Left lung (tissue), 14 donors: ENCODE measurements around the gene SRSF6. TPM values are rescaled to one million over a fixed set of nuclear protein-coding genes. Genes with fewer than 3 reads are reported as not detected.
A peak's percentile ranks its signal among the peaks of the same experiment; 100 is the strongest.

Source experiments
- ATAC-seq: fragments of 200-7000 bp; cut with Tn5 transposase; one replicate; pipeline ENCODE4 v1.9.1; 2020; ENCODE audit warnings: moderate library complexity
- DNase-seq, 4 donors: peaks; one replicate each; pipeline ENCODE4 v3.0.0-alpha.2; 2013 to 2020
- H3K27ac ChIP-seq, 2 donors: fragments of 200-600 bp; sonication (generic) in 1 of 2; one replicate each; pipeline versions ENCODE4 v1.5.0 to v1.8.0; 2020 to 2021
- H3K27me3 ChIP-seq, 2 donors: fragments of 200-600 bp; sonication (generic) in 1 of 2; one replicate each; pipeline versions ENCODE4 v1.5.0 to v1.8.0; 2020 to 2021
- H3K36me3 ChIP-seq, 2 donors: fragments of 200-600 bp; sonication (generic) in 1 of 2; one replicate each; pipeline versions ENCODE4 v1.5.0 to v1.8.0; 2020 to 2021
- H3K4me1 ChIP-seq, 2 donors: fragments of 200-600 bp; one replicate each; pipeline ENCODE4 v1.8.0; 2021
- H3K4me3 ChIP-seq, 2 donors: fragments of 200-600 bp; sonication (generic) in 1 of 2; one replicate each; pipeline versions ENCODE4 v1.5.0 to v1.8.0; 2020 to 2021; ENCODE audit warnings: mild to moderate bottlenecking in 1 of 2
- H3K9me3 ChIP-seq, 2 donors: fragments of 200-600 bp; sonication (generic) in 1 of 2; one replicate each; pipeline versions ENCODE4 v1.5.0 to v1.8.0; 2020 to 2021
- intact Hi-C, 2 donors: fragments of 100-400 bp; cut with DNase I; formaldehyde crosslinking; loops; one replicate each; pipeline versions ENCODE4 v1.11.2 to v1.14.2; 2022
- long read RNA-seq, 12 donors: library from polyadenylated mRNA in 2 of 12; unstranded in 2 of 12; transcript quantifications; one replicate each; pipeline ENCODE4 v2.0.0 and lab custom pipeline, GENCODE V29; 2019 to 2026
- polyA plus RNA-seq, 6 donors: library from polyadenylated mRNA; unstranded; fragments of 120-200 nt; gene quantifications; one replicate each; pipeline ENCODE4 v1.2.1, GENCODE V29; 2013; ENCODE audit not compliant: insufficient read length in 6 of 6
- total RNA-seq, 2 donors: library from RNA; stranded (reverse); fragmentation: NEBNext Ultra II Directional; extraction: Animal tissue kit (Norgen Biotek cat#: 25700); gene quantifications; one replicate each; pipeline ENCODE4 v1.2.1, GENCODE V29; 2021
- TF ChIP-seq, protein P1 (sequence below), 2 donors: fragments of 200-600 bp; sonication (generic) in 1 of 2; IDR thresholded peaks; one replicate each; pipeline versions ENCODE4 v1.5.0 to v1.8.0; 2021; ENCODE audit warnings: antibody characterized with exemption in 2 of 2
- donor health status: DM: no; HTN: yes; CAD: no.
- donor health status: DM: no; HTN: no; CAD: no.

Gene SRSF6
- total RNA-seq (100 to 1,000 TPM; 134 to 145 TPM), polyA plus RNA-seq (100 to 1,000 TPM; 307 to 424 (median 391) TPM)
- long read RNA-seq, donor 1, full-length matches to known transcripts: 21 of 82 reads
- long read RNA-seq, donor 1, partial matches to known transcripts: 46 of 82 reads
- long read RNA-seq, donor 1, other reads (novel, unspliced or antisense): 15 of 82 reads
- long read RNA-seq, donor 2, full-length matches to known transcripts: 49 of 90 reads
- long read RNA-seq, donor 2, partial matches to known transcripts: 28 of 90 reads
- long read RNA-seq, donor 2, other reads (novel, unspliced or antisense): 13 of 90 reads
- long read RNA-seq, donor 3, full-length matches to known transcripts: 22 of 46 reads
- long read RNA-seq, donor 3, partial matches to known transcripts: 12 of 46 reads
- long read RNA-seq, donor 3, other reads (novel, unspliced or antisense): 12 of 46 reads
- long read RNA-seq, donor 4, full-length matches to known transcripts: 6 of 8 reads
- long read RNA-seq, donor 4, partial matches to known transcripts: 1 of 8 reads
- long read RNA-seq, donor 4, other reads (novel, unspliced or antisense): 1 of 8 reads
- long read RNA-seq, donor 5, full-length matches to known transcripts: 31 of 83 reads
- long read RNA-seq, donor 5, partial matches to known transcripts: 31 of 83 reads
- long read RNA-seq, donor 5, other reads (novel, unspliced or antisense): 21 of 83 reads
- long read RNA-seq, donor 6, full-length matches to known transcripts: 17 of 41 reads
- long read RNA-seq, donor 6, partial matches to known transcripts: 16 of 41 reads
- long read RNA-seq, donor 6, other reads (novel, unspliced or antisense): 8 of 41 reads
- long read RNA-seq, donor 7, full-length matches to known transcripts: 8 of 13 reads
- long read RNA-seq, donor 7, partial matches to known transcripts: 0 of 13 reads
- long read RNA-seq, donor 7, other reads (novel, unspliced or antisense): 5 of 13 reads
- long read RNA-seq, donor 8, full-length matches to known transcripts: 17 of 23 reads
- long read RNA-seq, donor 8, partial matches to known transcripts: 0 of 23 reads
- long read RNA-seq, donor 8, other reads (novel, unspliced or antisense): 6 of 23 reads
- long read RNA-seq, donor 9, full-length matches to known transcripts: 1 of 1 reads
- long read RNA-seq, donor 9, partial matches to known transcripts: 0 of 1 reads
- long read RNA-seq, donor 9, other reads (novel, unspliced or antisense): 0 of 1 reads
- long read RNA-seq, donor 10, full-length matches to known transcripts: 2 of 4 reads
- long read RNA-seq, donor 10, partial matches to known transcripts: 0 of 4 reads
- long read RNA-seq, donor 10, other reads (novel, unspliced or antisense): 2 of 4 reads
- long read RNA-seq, donor 11, full-length matches to known transcripts: 7 of 31 reads
- long read RNA-seq, donor 11, partial matches to known transcripts: 17 of 31 reads
- long read RNA-seq, donor 11, other reads (novel, unspliced or antisense): 7 of 31 reads
- long read RNA-seq, donor 12, full-length matches to known transcripts: 16 of 50 reads
- long read RNA-seq, donor 12, partial matches to known transcripts: 24 of 50 reads
- long read RNA-seq, donor 12, other reads (novel, unspliced or antisense): 10 of 50 reads

DNA sequence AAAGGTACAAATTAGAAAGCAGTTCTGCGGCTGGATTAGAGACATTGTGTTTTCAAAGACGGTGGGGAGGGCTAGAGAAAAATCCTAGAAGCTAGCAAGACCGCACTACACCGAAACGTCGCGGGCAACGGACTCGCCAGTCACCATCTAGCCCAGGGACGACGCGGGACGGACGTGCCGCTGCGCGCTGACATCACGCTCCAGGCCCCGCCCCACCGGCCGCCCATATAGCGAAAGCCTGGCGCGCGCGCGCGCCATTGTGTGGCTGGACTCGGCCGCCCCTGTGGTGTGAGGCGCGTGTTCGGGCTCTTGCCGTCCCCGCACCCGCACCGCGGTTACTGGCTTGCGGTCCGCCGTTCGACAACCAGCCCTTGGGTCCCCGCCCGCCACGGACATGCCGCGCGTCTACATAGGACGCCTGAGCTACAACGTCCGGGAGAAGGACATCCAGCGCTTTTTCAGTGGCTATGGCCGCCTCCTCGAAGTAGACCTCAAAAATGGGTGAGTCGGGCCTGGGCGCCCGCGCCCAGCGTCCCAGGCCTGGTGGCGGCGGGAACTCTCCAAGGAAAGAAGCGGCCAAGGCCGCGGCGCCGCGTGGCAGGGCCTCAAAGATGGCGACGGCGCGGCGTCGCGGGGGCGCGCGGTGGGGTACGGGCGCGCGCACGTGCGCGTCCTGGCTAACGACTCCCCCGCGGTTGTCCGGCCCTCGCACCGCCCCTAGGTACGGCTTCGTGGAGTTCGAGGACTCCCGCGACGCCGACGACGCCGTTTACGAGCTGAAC is at the start of gene SRSF6:
Gene SRSF6, plus strand, starts transcription at position 257 of the 782 bp plus-strand sequence. Its CDS starts 138 bp downstream, at position 395.
- peaks cover 0 to 13% of the 10 kb centered on the region in 2 donors for H3K27me3 ChIP-seq
- peaks cover 0 to 38% of the 10 kb centered on the region in 2 donors for H3K36me3 ChIP-seq
- H3K4me1 ChIP-seq: peaks cover 16 to 43% of the 10 kb centered on the region in 2 donors
- DNase-seq (peak; percentile 96 to 98 (median 98)), ATAC-seq (peak; percentile 98)
- intact Hi-C loops: no loop called here
- TF ChIP-seq, protein P1, sequence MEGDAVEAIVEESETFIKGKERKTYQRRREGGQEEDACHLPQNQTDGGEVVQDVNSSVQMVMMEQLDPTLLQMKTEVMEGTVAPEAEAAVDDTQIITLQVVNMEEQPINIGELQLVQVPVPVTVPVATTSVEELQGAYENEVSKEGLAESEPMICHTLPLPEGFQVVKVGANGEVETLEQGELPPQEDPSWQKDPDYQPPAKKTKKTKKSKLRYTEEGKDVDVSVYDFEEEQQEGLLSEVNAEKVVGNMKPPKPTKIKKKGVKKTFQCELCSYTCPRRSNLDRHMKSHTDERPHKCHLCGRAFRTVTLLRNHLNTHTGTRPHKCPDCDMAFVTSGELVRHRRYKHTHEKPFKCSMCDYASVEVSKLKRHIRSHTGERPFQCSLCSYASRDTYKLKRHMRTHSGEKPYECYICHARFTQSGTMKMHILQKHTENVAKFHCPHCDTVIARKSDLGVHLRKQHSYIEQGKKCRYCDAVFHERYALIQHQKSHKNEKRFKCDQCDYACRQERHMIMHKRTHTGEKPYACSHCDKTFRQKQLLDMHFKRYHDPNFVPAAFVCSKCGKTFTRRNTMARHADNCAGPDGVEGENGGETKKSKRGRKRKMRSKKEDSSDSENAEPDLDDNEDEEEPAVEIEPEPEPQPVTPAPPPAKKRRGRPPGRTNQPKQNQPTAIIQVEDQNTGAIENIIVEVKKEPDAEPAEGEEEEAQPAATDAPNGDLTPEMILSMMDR (IDR thresholded peaks at IDR 0.05): no peak
- no peaks in the 10 kb centered on the region for H3K9me3 ChIP-seq
- peak within 1 kb of the TSS; percentile 79 to 87 for H3K4me3 ChIP-seq
- H3K27ac ChIP-seq: peak within 1 kb of the TSS; percentile 99 to 100

DNA sequence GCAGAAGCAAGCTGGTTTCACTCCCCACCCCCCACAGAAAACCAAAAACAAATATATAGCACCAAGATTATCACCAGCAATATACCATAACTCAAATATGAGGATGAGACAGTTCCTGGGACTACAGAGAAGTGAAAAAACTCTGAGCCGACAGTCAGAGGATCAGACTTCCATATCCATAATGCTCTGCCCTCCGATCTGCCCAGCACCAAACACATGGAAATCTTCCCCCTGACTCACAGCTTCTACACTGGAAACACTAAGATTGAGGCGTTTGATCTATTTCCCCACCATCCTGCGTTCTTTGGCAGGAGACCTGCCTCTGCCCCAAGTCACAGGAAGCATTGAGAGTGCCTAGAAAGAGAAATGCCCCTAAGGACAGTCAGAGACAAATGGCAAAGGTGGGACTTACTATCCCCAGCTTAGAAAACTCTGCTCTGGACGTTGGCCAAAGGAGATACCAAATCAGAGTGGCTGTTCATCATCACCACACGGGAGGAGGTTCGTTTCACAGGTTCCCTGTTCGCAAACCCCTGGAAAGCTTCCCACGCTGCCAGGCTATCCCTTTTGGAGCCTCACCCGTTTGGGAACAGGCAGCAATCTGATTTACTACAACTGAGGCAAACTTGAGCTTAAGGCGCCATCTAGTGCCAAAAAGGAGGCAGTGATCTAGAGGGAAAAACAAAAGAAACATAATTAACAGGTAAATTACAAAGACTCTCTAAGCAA is 48.7 kb upstream of the SRSF6 start:
- peaks cover 0 to 7% of the 10 kb centered on the region in 2 donors for H3K9me3 ChIP-seq
- peaks cover 0 to 11% of the 10 kb centered on the region in 2 donors for H3K27me3 ChIP-seq
- intact Hi-C loops: no loop called here
- H3K36me3 ChIP-seq: no peaks in the 10 kb centered on the region
- no peaks in the 10 kb centered on the region for H3K4me1 ChIP-seq
- TF ChIP-seq, protein P1 (IDR thresholded peaks at IDR 0.05): peak; percentile 31 to 49
- no peak overlapping the region for H3K4me3 ChIP-seq
- ATAC-seq (peak; percentile 79), DNase-seq (no peak)
- no peak overlapping the region for H3K27ac ChIP-seq

DNA sequence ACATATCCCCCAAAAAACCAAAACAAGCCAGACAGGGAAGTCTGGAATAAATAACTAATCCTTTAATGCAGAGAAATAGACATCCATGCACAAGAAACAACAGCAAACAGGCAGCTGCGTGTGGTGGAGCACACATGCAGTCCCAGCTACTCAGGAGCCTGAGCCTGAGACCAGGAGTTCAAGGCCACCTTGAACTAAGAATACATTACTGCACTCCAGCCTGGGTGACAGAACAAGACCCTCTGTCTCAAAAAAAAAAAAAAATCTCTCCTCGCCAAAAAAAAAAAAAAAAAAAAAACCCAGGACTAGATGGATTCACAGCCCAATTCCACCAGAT is 48.2 kb upstream of the SRSF6 start:
- TF ChIP-seq, protein P1 (IDR thresholded peaks at IDR 0.05): no peak
- peaks cover 0 to 7% of the 10 kb centered on the region in 2 donors for H3K9me3 ChIP-seq
- H3K27me3 ChIP-seq: peaks cover 0 to 10% of the 10 kb centered on the region in 2 donors
- no peaks in the 10 kb centered on the region for H3K4me1 ChIP-seq
- H3K36me3 ChIP-seq: no peaks in the 10 kb centered on the region
- H3K27ac ChIP-seq: no peak overlapping the region
- intact Hi-C loops: no loop called here
- DNase-seq: no peak
- H3K4me3 ChIP-seq: no peak overlapping the region
- no peak for ATAC-seq
